Erythroblast (primary cell): ENCODE measurements around the gene TMEM131L.

Experiments used
- GATA1 ChIP-seq: IDR thresholded peaks from 2 replicates; pipeline ENCODE4 v1.6.1; 2011; ENCODE audit warnings: low read depth, mild to moderate bottlenecking, control low read depth, low read length, moderate library complexity
- POLR2A ChIP-seq: IDR thresholded peaks from 2 replicates; pipeline ENCODE4 v1.6.1; 2011; ENCODE audit warnings: mild to moderate bottlenecking, low read length

- TF ChIP-seq POLR2A (no peak), GATA1 (no peak)
Measured at GRCh38 chr4:153629776-153630175, 163.6 kb downstream of the TMEM131L start.
